Mammary epithelial cell (primary cell): ENCODE results near the gene SEMA4B.

ENCODE experiments used
- EZH2 ChIP-seq: IDR thresholded peaks from 2 replicates; pipeline ENCODE4 v1.6.1; 2012; ENCODE audit warnings: low read length, inconsistent platforms, borderline replicate concordance
- TF ChIP-seq, protein P1 (sequence below), 2 donors: IDR thresholded peaks in 1 of 2; conservative IDR thresholded peaks in 1 of 2; 2 replicates each; pipeline ENCODE4 v1.5.1; 2011 to 2012; ENCODE audit warnings: inconsistent platforms in 2 of 2, low read length in 2 of 2, mild to moderate bottlenecking in 2 of 2, control low read depth in 1 of 2, low read depth in 1 of 2; ENCODE audit not compliant: insufficient read depth in 1 of 2; ENCODE audit errors: extremely low read depth in 1 of 2

GRCh38 chr15:90209591-90209990, 8.5 kb downstream of the SEMA4B start:
- TF ChIP-seq, protein P1, sequence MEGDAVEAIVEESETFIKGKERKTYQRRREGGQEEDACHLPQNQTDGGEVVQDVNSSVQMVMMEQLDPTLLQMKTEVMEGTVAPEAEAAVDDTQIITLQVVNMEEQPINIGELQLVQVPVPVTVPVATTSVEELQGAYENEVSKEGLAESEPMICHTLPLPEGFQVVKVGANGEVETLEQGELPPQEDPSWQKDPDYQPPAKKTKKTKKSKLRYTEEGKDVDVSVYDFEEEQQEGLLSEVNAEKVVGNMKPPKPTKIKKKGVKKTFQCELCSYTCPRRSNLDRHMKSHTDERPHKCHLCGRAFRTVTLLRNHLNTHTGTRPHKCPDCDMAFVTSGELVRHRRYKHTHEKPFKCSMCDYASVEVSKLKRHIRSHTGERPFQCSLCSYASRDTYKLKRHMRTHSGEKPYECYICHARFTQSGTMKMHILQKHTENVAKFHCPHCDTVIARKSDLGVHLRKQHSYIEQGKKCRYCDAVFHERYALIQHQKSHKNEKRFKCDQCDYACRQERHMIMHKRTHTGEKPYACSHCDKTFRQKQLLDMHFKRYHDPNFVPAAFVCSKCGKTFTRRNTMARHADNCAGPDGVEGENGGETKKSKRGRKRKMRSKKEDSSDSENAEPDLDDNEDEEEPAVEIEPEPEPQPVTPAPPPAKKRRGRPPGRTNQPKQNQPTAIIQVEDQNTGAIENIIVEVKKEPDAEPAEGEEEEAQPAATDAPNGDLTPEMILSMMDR (conservative IDR thresholded peaks at IDR 0.05 in 1 of 2, IDR thresholded peaks at IDR 0.05 in 1 of 2; ENCODE audit: extremely low read depth in 1 of 2, insufficient read depth in 1 of 2, low read depth in 1 of 2, low read length in 2 of 2) = no peak
- TF ChIP-seq EZH2 = no peak
